OCI-M1 (cell line): ENCODE measurements around the gene TMEM63A.
"Not testable (repeated sequence)": the region's sequence is repeated elsewhere in the genome, so short reads cannot be mapped to it uniquely, and the experiment has no call there.

Experiments
- DNase-seq: peaks from one replicate; lab custom pipeline; 2025; lab: John Stamatoyannopoulos, UW

Gene TMEM63A

GRCh38 chr1:225881959-225882693 is at the start of gene TMEM63A:
TMEM63A (minus strand) TSS chr1:225882380; CDS start chr1:225877580, 4,800 bp downstream.
- DNase-seq, result peak; percentile 96

- DNase-seq, result peak; percentile 84
These were observed 49.3 kb upstream of the TMEM63A start for GRCh38 chr1:225931270-225932136.

- DNase-seq, result no peak
These were observed 48.4 kb upstream of the TMEM63A start for GRCh38 chr1:225930566-225930965.

- DNase-seq, result not testable (repeated sequence)
These were observed 47.3 kb upstream of the TMEM63A start for GRCh38 chr1:225929462-225929861.

DNA sequence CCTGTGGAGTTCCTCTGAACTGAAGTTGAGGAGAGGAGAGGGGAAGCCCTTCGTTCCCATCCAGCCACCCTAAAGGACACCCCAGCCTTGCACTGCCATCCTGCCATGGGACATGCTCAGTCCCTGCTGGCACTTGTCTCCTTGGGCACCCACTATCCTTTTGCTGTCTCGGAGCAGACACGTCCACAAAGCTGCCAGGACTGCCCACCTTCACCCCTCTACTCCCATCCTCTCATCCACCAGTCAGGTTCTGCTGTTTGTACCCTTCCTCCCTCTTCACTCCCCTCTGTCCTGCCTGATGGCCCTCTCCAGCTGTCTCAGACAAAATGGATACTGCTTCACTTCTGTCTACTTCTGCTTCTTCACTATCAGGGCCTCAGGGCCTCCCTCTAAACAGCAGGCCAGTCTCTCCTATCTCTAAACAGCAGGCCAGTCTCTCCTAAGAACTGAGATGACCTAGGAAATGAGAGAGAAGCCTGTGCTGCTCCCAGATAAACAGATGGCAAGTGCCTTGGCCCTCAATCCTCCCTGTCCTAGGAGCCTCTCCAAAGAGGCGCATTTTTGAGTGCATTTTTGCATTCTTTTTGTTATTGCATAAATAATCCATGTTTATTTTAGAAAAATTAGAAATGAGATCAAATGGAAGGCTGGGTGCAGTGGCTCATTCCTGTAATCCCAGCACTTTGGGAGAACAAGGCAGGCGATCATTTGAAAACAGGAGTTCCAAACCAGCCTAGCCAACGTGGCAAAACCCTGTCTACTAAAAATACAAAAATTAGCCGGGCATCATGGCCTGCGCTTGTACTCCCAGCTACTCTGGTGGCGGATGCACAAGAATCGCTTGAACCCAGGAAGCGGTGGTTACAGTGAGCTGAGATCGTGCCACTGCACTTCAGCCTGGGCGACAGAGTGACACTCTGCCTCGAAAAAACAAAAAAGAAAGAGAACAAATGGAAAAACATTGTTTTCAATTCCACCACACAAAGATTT is 46.3 kb upstream of the TMEM63A start:
- DNase-seq, result peak; percentile 97

- DNase-seq, result peak; percentile 56
These were observed 44.5 kb upstream of the TMEM63A start for GRCh38 chr1:225926551-225927113.

- DNase-seq, result peak; percentile 99
These were observed 41.7 kb upstream of the TMEM63A start, which contains the start of gene PYCR2 for GRCh38 chr1:225923692-225924555. PYCR2 (minus strand) TSS chr1:225924250; CDS start chr1:225924110, 140 bp downstream.

- DNase-seq, result no peak
These were observed 41.2 kb upstream of the TMEM63A start for GRCh38 chr1:225923381-225923691.

DNA sequence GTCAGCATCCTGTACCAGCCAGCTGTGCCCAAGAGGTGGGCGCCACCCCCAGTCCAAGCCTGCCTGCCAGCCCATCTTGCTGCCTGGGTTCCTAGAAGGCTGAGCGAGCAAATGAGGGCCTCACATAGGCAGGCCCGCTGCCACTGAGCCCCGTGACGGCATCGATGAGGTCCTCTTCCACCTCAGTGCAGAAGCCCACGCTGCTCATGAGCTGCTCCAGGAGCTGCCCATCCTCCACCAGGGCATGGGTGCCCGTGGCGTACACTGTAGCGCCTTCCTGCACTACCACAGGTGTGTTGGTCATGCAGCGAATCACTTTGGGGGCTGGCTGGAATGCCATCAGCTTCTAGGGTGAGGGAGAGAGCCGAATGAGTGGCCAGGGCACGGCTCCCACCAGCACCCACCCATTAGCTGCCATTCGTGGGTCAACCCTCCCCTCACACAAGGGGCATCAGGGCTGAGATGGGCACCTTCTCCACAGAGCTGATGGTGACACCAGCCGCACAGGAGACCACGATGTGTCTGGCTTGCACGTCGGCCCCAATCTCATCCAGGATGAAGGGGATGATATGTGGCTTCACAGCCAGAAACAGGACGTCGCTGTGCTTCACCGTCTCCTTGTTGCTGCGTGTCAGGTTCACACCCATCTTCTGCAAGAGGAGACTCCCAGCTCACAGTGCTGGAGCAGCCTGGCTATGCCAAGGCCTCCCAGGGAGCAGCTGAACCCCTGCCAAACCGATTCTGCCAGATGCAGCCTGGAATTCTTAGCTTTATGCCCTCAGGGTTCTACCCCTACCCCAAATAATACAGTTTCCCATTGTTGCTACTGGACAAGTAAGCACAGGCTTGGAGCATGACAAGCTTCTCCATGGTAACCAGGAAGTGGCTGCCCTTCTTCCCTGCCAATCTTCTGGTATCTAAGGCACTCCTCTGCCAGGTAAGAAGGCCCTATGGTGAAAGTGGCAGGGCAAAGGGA is 39.8 kb upstream of the TMEM63A start:
- DNase-seq, result no peak

GRCh38 chr1:225919906-225920305 is 37.7 kb upstream of the TMEM63A start:
- no peak for DNase-seq

DNA sequence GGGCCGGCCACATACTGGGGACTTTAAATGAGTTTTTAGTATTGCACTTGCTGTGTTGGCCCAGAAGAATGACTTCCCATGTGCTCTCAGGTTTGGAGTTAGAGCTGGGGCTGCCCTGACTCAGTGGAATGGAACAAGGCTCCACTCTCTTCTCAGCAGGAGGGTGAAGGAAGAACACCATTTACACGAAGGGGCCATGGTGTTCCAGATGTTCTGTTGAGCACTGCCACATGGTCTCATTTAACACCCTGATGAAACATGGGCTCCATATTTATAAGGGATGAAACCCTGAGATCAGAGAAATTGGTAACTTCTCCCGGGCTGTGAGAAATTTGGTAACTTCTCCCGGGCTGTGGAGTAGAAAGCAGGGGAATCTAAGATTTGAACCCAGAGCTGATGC is 36.1 kb upstream of the TMEM63A start:
- no peak for DNase-seq

GRCh38 chr1:225917536-225917935 is 35.4 kb upstream of the TMEM63A start:
- no peak for DNase-seq

DNA sequence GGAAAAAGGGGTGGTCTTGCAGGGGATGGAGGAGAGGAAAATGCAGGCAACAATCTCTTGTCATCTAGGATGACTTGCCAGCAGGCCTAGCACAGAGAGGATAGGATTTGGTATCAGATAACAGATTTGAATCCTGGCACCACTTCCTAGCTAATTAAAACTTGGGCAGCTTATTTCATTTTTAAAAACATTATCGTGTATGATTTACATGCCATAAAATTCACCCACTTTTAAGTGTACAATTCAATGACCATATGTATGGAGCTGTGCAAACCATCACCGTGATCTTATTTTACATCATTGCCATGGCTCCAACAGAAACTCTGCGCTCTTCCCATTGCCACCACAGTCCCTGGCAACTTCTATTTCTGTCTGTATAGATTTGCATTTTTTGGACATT is 34.9 kb upstream of the TMEM63A start:
- DNase-seq, result no peak

GRCh38 chr1:225915538-225915991 is 33.4 kb upstream of the TMEM63A start:
- no peak for DNase-seq

GRCh38 chr1:225914947-225915346 is 32.8 kb upstream of the TMEM63A start:
- DNase-seq, result no peak

GRCh38 chr1:225914391-225914790 is 32.2 kb upstream of the TMEM63A start:
- no peak for DNase-seq

DNA sequence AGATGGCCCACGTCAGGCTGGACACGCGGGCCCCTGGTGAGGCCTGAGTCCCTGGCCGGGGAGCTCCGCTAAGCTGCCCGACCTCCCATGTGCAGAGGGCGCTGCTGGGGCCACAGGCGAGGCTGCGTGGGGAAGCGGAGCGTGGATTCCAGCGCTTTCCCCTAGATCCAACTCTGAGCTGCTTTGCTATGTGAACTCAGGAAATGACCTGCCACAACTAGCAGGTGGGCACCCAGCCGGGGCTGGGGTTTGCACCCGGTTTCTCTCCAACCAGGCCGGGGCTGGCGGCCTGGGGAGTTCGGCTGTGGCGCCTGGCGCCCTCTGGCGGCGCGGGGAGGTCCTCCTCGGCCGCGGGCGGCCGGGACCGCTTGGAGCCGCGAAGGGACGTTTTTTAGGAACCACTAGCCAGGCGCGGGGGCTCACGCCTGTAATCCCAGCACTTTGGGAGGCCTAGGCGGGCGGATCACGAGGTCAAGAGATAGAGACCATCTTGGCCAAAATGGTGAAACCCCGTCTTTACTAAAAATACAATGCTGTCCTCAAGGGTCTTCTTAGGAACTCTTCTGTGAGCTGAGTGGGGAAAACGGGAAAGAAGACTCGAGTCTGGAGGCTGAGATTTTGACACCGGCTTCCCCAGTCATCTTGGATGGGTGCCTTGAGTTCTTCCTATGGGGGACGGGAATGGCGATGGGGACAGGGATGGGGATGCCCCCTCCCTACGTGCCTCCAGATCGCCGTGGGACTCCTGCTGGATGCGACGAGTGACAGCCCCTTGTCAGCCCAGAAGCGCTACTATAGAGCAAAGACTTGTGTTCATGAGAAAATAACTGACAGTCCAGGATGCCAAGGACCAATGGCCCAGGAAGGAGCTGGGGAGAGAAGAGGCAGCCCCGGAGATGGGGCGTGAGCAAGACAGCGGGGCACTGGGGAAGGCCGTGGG is 29.3 kb upstream of the TMEM63A start:
- peak; percentile 24 for DNase-seq

DNA sequence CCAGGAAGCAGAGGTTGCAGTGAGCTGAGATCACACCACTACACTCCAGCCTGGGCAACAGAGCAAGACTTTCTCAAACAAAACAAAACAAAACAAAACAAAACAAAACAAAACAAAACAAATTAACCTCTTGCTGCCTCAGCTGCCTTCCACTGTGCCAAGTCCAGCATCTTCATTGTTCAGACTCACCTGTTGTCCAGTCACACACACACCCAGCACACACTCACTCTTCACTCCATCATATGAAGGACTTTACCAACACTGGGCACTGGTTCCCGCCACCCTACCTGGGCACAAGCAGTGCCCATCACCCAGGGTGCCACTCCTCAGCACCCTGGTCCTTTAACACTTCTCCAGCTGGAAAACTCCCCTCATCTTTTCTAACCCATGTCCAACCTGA is 27.3 kb upstream of the TMEM63A start:
- DNase-seq, result no peak
